Measurements from ENCODE around the gene GPR89B.
"Not testable (repeated sequence)": the region's sequence is repeated elsewhere in the genome, so short reads cannot be mapped to it uniquely, and the experiment has no call there.

Gene GPR89B

DNA sequence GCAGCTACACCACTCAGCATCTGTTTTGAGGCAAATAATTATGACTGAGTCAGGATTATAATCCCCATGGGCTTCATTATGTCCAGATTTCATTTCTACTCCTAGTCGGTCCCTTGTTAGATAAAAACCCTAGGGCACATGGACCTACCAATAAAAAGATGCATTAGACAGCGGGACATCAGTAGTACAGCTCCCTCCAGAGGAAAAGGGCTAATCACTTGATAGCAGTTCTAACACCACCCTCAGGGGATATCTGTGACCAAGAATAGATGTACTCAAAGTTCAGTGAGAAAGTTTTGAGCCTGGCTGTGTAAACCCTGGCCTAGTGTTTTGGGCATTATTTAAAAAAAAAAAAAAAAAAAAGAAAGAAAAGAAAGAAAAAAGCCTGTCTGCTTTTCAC, 15.7 kb upstream of the GPR89B start:
- Histone ChIP-seq H3K9me3 (ENCODE audit: control insufficient read depth, insufficient read depth, low read length) (no peaks in the 10 kb centered on the region), H3K36me3 (ENCODE audit: insufficient read depth, low read length) (no peaks in the 10 kb centered on the region), H3K4me1 (ENCODE audit: insufficient read depth, low read length) (no peaks in the 10 kb centered on the region)

DNA sequence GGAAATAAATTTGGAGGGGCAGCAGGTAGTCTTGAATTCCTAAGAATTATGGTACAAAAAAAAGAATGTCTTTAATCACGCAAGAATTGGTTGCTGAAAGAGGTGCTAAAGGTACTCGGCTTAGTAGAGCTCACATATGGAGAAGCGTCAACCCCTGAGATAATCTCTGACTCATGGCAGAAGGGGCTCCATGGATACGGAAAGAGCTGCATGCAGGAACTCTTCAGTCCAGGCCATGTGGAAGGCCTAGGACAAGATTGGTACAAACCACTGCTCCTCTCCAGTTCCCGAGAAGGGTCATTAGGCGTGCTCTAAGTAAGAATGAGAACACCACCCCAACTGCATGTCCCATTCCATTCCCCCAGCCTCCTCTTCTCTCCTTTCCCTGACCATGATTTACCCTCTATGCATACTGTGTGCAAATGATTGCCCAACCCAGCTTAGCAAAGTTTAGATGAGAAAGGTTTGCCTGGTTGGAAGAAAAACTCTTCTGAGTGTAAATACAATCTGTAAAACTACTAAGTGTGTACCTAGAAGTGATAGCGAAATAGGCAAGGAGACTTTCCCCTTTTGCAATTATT, 14.8 kb upstream of the GPR89B start:
- H3K36me3 ChIP-seq (ENCODE audit: insufficient read depth, low read length), result no peaks in the 10 kb centered on the region
- H3K9me3 ChIP-seq (ENCODE audit: control insufficient read depth, insufficient read depth, low read length), result no peaks in the 10 kb centered on the region
- no peaks in the 10 kb centered on the region for H3K4me1 ChIP-seq (ENCODE audit: insufficient read depth, low read length)
- H3K9ac ChIP-seq (ENCODE audit: low read depth, low read length), result no peak overlapping the region

More for the DNA sequence above, 15.7 kb upstream of the GPR89B start:
- H3K9ac ChIP-seq (ENCODE audit: low read depth, low read length), result no peak overlapping the region

DNA sequence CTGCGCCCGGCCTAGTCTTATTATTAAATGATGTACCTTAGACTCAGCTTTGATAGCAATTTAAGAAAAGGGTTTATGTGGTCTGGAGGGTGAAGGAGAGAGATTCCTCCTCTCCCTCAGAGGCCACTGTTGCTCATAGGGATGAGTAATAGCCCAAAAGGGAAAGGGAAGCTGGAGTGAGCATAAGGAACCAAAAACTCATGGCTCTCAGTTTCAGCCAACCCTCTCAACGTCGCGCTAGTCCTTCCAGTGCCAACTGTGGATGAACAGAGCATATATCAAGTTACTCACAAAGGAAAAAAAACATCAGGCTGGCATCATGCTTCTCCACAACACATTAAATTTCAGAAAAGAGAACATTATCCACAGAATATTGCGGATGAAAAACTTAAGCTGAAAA, 8.3 kb upstream of the GPR89B start:
- Histone ChIP-seq H3K36me3 (ENCODE audit: insufficient read depth, low read length) (no peaks in the 10 kb centered on the region), H3K4me1 (ENCODE audit: insufficient read depth, low read length) (peaks cover 5% of the 10 kb centered on the region; the same call in 1 of the 2 replicates), H3K9me3 (ENCODE audit: control insufficient read depth, insufficient read depth, low read length) (no peaks in the 10 kb centered on the region), H3K9ac (ENCODE audit: low read depth, low read length) (no peak overlapping the region)

GRCh38 chr1:147924813-147925212, 3.4 kb upstream of the GPR89B start:
- Histone ChIP-seq H3K9ac (ENCODE audit: low read depth, low read length) (no peak overlapping the region), H3K4me1 (ENCODE audit: insufficient read depth, low read length) (peaks cover 5% of the 10 kb centered on the region; the same call in 1 of the 2 replicates), H3K36me3 (ENCODE audit: insufficient read depth, low read length) (no peaks in the 10 kb centered on the region), H3K9me3 (ENCODE audit: control insufficient read depth, insufficient read depth, low read length) (no peaks in the 10 kb centered on the region)

- not testable (repeated sequence) for H3K9ac ChIP-seq (ENCODE audit: low read depth, low read length); H3K9me3 ChIP-seq (ENCODE audit: control insufficient read depth, insufficient read depth, low read length); H3K36me3 ChIP-seq (ENCODE audit: insufficient read depth, low read length); H3K4me1 ChIP-seq (ENCODE audit: insufficient read depth, low read length)
These were observed 1.0 kb upstream of the GPR89B start for GRCh38 chr1:147927215-147927614.

GRCh38 chr1:147927689-147928088, 531 bp upstream of the GPR89B start:
- H3K9me3 ChIP-seq (ENCODE audit: control insufficient read depth, insufficient read depth, low read length); H3K9ac ChIP-seq (ENCODE audit: low read depth, low read length); H3K4me1 ChIP-seq (ENCODE audit: insufficient read depth, low read length); H3K36me3 ChIP-seq (ENCODE audit: insufficient read depth, low read length): not testable (repeated sequence)

DNA sequence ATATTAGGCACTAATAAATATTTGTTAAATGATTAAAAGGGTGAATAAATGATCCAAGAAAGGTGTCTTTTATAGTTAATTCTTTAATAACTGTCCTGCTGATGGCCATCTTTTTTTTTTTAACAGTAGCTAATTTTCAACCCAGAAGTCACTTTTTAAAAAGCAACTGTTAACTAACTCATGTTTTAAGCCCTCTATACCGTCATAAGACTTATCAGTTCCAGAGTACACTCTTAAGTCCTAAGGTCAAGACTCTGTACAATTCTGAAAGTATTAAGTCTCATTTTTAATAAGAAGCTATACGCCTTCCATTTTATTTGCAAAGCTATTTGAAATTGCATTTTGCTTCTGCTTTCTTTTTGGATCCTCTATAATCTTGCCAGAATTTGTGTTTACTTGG, 2.9 kb downstream of the GPR89B start:
- not testable (repeated sequence) for H3K36me3 ChIP-seq (ENCODE audit: insufficient read depth, low read length); H3K9ac ChIP-seq (ENCODE audit: low read depth, low read length); H3K4me1 ChIP-seq (ENCODE audit: insufficient read depth, low read length); H3K9me3 ChIP-seq (ENCODE audit: control insufficient read depth, insufficient read depth, low read length)

GRCh38 chr1:147935296-147935695, 7.1 kb downstream of the GPR89B start:
- H3K36me3 ChIP-seq (ENCODE audit: insufficient read depth, low read length); H3K9me3 ChIP-seq (ENCODE audit: control insufficient read depth, insufficient read depth, low read length); H3K9ac ChIP-seq (ENCODE audit: low read depth, low read length); H3K4me1 ChIP-seq (ENCODE audit: insufficient read depth, low read length): not testable (repeated sequence)

GRCh38 chr1:147940456-147940855, 12.2 kb downstream of the GPR89B start:
- not testable (repeated sequence) for H3K4me1 ChIP-seq (ENCODE audit: insufficient read depth, low read length); H3K9me3 ChIP-seq (ENCODE audit: control insufficient read depth, insufficient read depth, low read length); H3K36me3 ChIP-seq (ENCODE audit: insufficient read depth, low read length); H3K9ac ChIP-seq (ENCODE audit: low read depth, low read length)

DNA sequence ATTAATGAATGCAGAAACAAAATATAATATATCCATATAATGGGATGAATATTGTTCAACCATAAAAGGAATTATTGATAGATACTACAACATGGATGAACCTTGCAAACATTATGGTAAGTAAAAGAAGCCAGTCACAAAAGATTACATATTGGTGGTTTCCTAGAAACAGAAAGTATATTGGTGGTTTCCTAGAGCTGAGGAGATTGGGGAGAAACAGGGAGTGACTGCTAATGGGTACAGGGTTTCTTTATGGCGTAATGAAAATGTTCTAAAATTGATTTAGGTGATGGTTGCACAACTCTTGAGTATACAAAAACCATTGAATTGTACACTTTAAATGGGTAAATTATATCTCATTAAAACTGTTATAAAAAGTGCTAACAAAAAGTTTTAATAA, 14.3 kb downstream of the GPR89B start:
- H3K36me3 ChIP-seq (ENCODE audit: insufficient read depth, low read length); H3K4me1 ChIP-seq (ENCODE audit: insufficient read depth, low read length); H3K9ac ChIP-seq (ENCODE audit: low read depth, low read length); H3K9me3 ChIP-seq (ENCODE audit: control insufficient read depth, insufficient read depth, low read length): not testable (repeated sequence)

DNA sequence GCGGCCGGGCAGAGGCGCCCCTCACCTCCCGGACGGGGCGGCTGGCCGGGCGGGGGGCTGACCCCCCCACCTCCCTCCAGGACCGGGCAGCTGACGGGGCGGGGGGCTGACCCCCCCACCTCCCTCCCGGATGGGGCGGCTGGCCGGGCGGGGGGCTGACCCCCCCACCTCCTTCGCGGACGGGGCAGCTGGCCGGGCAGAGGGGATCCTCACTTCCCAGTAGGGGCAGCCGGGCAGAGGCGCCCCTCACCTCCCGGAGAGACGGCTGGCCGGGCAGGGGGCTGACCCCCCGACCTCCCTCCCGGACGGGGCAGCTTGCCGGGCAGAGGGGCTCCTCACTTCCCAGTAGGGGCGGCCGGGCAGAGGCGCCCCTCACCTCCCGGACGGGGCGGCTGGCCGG, 21.3 kb downstream of the GPR89B start:
- H3K36me3 ChIP-seq (ENCODE audit: insufficient read depth, low read length); H3K9me3 ChIP-seq (ENCODE audit: control insufficient read depth, insufficient read depth, low read length); H3K9ac ChIP-seq (ENCODE audit: low read depth, low read length); H3K4me1 ChIP-seq (ENCODE audit: insufficient read depth, low read length): not testable (repeated sequence)

DNA sequence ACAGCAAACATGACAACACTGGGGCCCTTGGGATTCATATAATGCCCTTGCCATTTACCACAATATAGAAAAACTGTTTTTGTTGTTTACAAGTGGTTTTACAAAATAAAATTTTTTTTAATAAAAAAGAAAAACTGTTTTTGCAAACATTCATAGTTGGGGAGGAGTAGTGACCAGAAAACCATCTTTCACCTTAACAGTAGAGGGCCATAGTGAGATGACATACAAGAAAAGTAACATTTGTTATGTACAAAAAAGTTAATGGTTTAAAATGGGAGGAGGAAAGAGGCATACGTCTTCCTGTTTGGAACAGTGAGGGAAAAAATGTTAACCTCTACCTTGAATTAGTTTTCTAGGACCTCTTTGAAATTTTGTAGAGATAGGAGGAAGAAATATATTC, 30.7 kb downstream of the GPR89B start:
- not testable (repeated sequence) for H3K36me3 ChIP-seq (ENCODE audit: insufficient read depth, low read length)

GRCh38 chr1:147959680-147960079, 31.5 kb downstream of the GPR89B start:
- H3K36me3 ChIP-seq (ENCODE audit: insufficient read depth, low read length); H3K4me1 ChIP-seq (ENCODE audit: insufficient read depth, low read length): not testable (repeated sequence)

More for the DNA sequence above, 30.7 kb downstream of the GPR89B start:
- not testable (repeated sequence) for H3K4me1 ChIP-seq (ENCODE audit: insufficient read depth, low read length); H3K9me3 ChIP-seq (ENCODE audit: control insufficient read depth, insufficient read depth, low read length); H3K9ac ChIP-seq (ENCODE audit: low read depth, low read length)

DNA sequence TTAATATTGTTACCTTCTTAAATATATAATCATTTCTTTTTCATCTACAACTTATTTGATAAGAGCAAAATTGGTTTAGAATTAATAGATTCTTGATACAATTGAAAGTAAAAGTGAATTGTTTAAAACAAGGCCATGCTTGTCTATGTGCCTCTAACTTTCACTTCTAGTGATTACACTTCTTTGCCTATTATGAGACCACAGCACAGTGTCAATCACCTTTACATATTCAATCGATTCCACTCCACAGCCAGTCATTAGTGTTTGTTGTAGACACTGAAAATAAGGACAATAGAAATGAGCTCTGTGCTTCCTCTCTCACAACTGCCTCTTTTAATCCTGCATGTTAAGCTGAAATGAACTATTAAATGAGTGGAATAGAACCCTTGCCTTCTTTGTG, 36.4 kb downstream of the GPR89B start:
- H3K36me3 ChIP-seq (ENCODE audit: insufficient read depth, low read length), result not testable (repeated sequence)

More at GRCh38 chr1:147959680-147960079, 31.5 kb downstream of the GPR89B start:
- H3K9ac ChIP-seq (ENCODE audit: low read depth, low read length); H3K9me3 ChIP-seq (ENCODE audit: control insufficient read depth, insufficient read depth, low read length): not testable (repeated sequence)

DNA sequence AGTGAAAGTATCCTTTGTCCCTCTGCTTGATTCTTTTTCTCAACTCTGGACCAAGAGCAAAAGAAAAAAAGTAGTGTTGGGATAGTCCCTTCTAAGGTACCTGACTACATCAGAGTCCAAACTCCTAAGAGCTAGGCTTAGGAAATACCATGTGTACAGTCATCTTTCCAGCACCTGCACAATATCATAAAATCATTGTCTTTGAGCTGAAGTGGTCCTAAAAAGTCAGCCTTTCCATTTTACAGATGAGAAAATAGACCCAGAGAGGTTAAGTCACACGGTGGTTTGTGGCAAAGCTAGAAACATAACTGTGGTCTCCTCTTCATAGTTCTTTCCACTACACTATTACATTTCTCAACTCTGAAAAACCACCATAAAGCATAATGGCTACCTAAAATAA, 38.4 kb downstream of the GPR89B start:
- H3K36me3 ChIP-seq (ENCODE audit: insufficient read depth, low read length); H3K9ac ChIP-seq (ENCODE audit: low read depth, low read length); H3K4me1 ChIP-seq (ENCODE audit: insufficient read depth, low read length); H3K9me3 ChIP-seq (ENCODE audit: control insufficient read depth, insufficient read depth, low read length): not testable (repeated sequence)

More for the DNA sequence above, 36.4 kb downstream of the GPR89B start:
- not testable (repeated sequence) for H3K4me1 ChIP-seq (ENCODE audit: insufficient read depth, low read length); H3K9me3 ChIP-seq (ENCODE audit: control insufficient read depth, insufficient read depth, low read length); H3K9ac ChIP-seq (ENCODE audit: low read depth, low read length)

All from ES-I3 (cell line).